ENCODE results near the gene MAGEB6. TPM values are rescaled to one million over a fixed set of nuclear protein-coding genes. Genes with fewer than 3 reads are reported as not detected.

The MAGEB6 gene
- total and polyA plus RNA-seq, 4 donors, result not detected

- ATAC-seq (ENCODE audit: insufficient read depth, low FRiP score) (no peak), DNase-seq (no peak)
- H3K27ac ChIP-seq (ENCODE audit: low read depth in 1 of 2, low read length in 1 of 2), result no peak overlapping the region
- 76 to 84% methylated on average over 7 of the region's 7 CpGs for WGBS, 2 donors
- no peaks in the 10 kb centered on the region for H3K4me1 ChIP-seq (ENCODE audit: control insufficient read depth in 5 of 5, insufficient read depth in 5 of 5, low read length in 5 of 5)
- H3K4me3 ChIP-seq, result no peak overlapping the region
- H3K9me3 ChIP-seq (ENCODE audit: control insufficient read depth in 4 of 4, insufficient read depth in 3 of 4, low read length in 3 of 4), result no peaks in the 10 kb centered on the region
- H3K9ac ChIP-seq (ENCODE audit: insufficient read depth in 1 of 2, low read length in 2 of 2), result no peak overlapping the region
- no peaks in the 10 kb centered on the region for H3K36me3 ChIP-seq (ENCODE audit: control insufficient read depth in 4 of 4, insufficient read depth in 4 of 4, low read length in 4 of 4)
- no peak for TF ChIP-seq CTCF (IDR thresholded peaks at IDR 0.05; ENCODE audit: control extremely low read depth, extremely low read depth)
- H3K27me3 ChIP-seq (ENCODE audit: control insufficient read depth in 3 of 3, insufficient read depth in 3 of 3, low read length in 2 of 3), result no peaks in the 10 kb centered on the region
These were observed 27.1 kb downstream of the MAGEB6 start for GRCh38 chrX:26219351-26219750.

- no peak for ATAC-seq (ENCODE audit: insufficient read depth, low FRiP score)
- Histone ChIP-seq H3K9me3 (ENCODE audit: control insufficient read depth in 4 of 4, insufficient read depth in 3 of 4, low read length in 3 of 4) (no peaks in the 10 kb centered on the region), H3K36me3 (ENCODE audit: control insufficient read depth in 4 of 4, insufficient read depth in 4 of 4, low read length in 4 of 4) (no peaks in the 10 kb centered on the region), H3K4me3 (no peak overlapping the region), H3K27me3 (ENCODE audit: control insufficient read depth in 3 of 3, insufficient read depth in 3 of 3, low read length in 2 of 3) (peaks cover 0 to under 1% (median 0%) of the 10 kb centered on the region in 3 donors), H3K27ac (ENCODE audit: low read depth in 1 of 2, low read length in 1 of 2) (no peak overlapping the region), H3K4me1 (ENCODE audit: control insufficient read depth in 5 of 5, insufficient read depth in 5 of 5, low read length in 5 of 5) (no peaks in the 10 kb centered on the region), H3K9ac (ENCODE audit: insufficient read depth in 1 of 2, low read length in 2 of 2) (no peak overlapping the region)
- TF ChIP-seq CTCF (IDR thresholded peaks at IDR 0.05; ENCODE audit: control extremely low read depth, extremely low read depth), result no peak
- WGBS, 2 donors, result 42 to 63% methylated on average over 1 of the region's 1 CpG
- peak in 2 of 3 donors; percentile 1 to 17 for DNase-seq
These were observed 41.9 kb downstream of the MAGEB6 start for GRCh38 chrX:26234177-26234576.

Other genes with a start within 250 kb of the MAGEB6 start
- gene MAGEB18, start 54.1 kb upstream of the MAGEB6 start, total RNA-seq, result not detected
- not detected for gene MAGEB18, start 54.1 kb upstream of the MAGEB6 start, polyA plus RNA-seq
- gene MAGEB6B, start 31.8 kb upstream of the MAGEB6 start, total RNA-seq, result not detected
- not detected for gene MAGEB6B, start 31.8 kb upstream of the MAGEB6 start, polyA plus RNA-seq
- not detected for gene MAGEB5, start 23.7 kb downstream of the MAGEB6 start, total RNA-seq
- gene MAGEB5, start 23.7 kb downstream of the MAGEB6 start, polyA plus RNA-seq, result not detected